Liver (tissue), 3 donors: ENCODE measurements around the gene CCDC66.

ENCODE experiments used
- CTCF ChIP-seq: fragments of 150-350 bp; IDR thresholded peaks from 2 replicates; pipeline ENCODE4 v1.5.1; 2017; ENCODE audit warnings: improper control_type of control experiment, low read depth, low read length; ENCODE audit not compliant: missing input control
- EGR1 ChIP-seq, 2 donors: IDR thresholded peaks; 2 replicates each; pipeline ENCODE4 v1.6.1; 2016 to 2018; ENCODE audit warnings: antibody characterized with exemption in 2 of 2, low read depth in 2 of 2
- GABPA ChIP-seq, 2 donors: IDR thresholded peaks in 1 of 2; conservative IDR thresholded peaks in 1 of 2; 2 replicates each; pipeline ENCODE4 v1.6.1; 2016; ENCODE audit warnings: antibody characterized with exemption in 2 of 2, mild to moderate bottlenecking in 1 of 2, moderate library complexity in 1 of 2
- JUND ChIP-seq, 2 donors: IDR thresholded peaks; 2 replicates each; pipeline ENCODE4 v1.6.1; 2016; ENCODE audit warnings: antibody characterized with exemption in 2 of 2
- MAX ChIP-seq: IDR thresholded peaks from 2 replicates; pipeline ENCODE4 v1.6.1; 2016; ENCODE audit warnings: antibody characterized with exemption
- RAD21 ChIP-seq, 2 donors: IDR thresholded peaks; 2 replicates each; pipeline ENCODE4 v1.6.1; 2016; ENCODE audit warnings: antibody characterized with exemption in 2 of 2, mild to moderate bottlenecking in 2 of 2
- RXRA ChIP-seq, 2 donors: IDR thresholded peaks; 2 replicates each; pipeline ENCODE4 v1.6.1; 2017 to 2018; ENCODE audit warnings: antibody characterized with exemption in 2 of 2, mild to moderate bottlenecking in 1 of 2
- SP1 ChIP-seq: IDR thresholded peaks from 2 replicates; pipeline ENCODE4 v1.6.1; 2018; ENCODE audit warnings: antibody characterized with exemption, mild to moderate bottlenecking
- TAF1 ChIP-seq: conservative IDR thresholded peaks from 2 replicates; pipeline ENCODE4 v1.6.1; 2016; ENCODE audit warnings: antibody characterized with exemption, mild to moderate bottlenecking
- TF ChIP-seq, protein P1 (sequence below): IDR thresholded peaks from 2 replicates; pipeline ENCODE4 v1.6.1; 2016; ENCODE audit warnings: antibody characterized with exemption, mild to moderate bottlenecking
- TF ChIP-seq, protein P2 (sequence below): IDR thresholded peaks from 2 replicates; pipeline ENCODE4 v1.6.1; 2016; ENCODE audit warnings: antibody characterized with exemption
- donor health status: healthy.
- donor health status: healthy.

DNA sequence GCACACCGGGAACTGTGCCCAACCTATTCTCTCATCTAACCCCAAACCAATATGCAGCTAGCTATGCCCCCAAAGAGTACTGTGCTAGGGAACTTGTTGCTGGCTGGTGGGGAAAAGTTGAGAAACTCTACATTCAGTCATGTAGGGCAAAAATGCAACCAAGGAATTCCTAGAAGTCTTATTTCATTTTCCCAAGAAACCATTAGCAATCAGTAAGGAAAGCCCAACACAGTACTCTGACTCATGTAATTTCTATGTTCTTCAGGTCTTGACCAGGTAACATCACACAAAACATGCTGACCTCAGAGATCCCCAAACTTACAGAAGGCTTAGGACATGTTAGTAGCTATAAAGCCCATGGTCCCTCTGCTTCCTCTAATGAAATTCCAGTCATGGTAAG, 74.0 kb downstream of the CCDC66 start:
- TF ChIP-seq MAX, result no peak
- no peak for TF ChIP-seq SP1
- TF ChIP-seq EGR1 (IDR thresholded peaks at IDR 0.05; ENCODE audit: low read depth in 2 of 2), result no peak
- no peak for TF ChIP-seq JUND (IDR thresholded peaks at IDR 0.05)
- no peak for TF ChIP-seq CTCF
- no peak for TF ChIP-seq TAF1
- TF ChIP-seq, protein P1, sequence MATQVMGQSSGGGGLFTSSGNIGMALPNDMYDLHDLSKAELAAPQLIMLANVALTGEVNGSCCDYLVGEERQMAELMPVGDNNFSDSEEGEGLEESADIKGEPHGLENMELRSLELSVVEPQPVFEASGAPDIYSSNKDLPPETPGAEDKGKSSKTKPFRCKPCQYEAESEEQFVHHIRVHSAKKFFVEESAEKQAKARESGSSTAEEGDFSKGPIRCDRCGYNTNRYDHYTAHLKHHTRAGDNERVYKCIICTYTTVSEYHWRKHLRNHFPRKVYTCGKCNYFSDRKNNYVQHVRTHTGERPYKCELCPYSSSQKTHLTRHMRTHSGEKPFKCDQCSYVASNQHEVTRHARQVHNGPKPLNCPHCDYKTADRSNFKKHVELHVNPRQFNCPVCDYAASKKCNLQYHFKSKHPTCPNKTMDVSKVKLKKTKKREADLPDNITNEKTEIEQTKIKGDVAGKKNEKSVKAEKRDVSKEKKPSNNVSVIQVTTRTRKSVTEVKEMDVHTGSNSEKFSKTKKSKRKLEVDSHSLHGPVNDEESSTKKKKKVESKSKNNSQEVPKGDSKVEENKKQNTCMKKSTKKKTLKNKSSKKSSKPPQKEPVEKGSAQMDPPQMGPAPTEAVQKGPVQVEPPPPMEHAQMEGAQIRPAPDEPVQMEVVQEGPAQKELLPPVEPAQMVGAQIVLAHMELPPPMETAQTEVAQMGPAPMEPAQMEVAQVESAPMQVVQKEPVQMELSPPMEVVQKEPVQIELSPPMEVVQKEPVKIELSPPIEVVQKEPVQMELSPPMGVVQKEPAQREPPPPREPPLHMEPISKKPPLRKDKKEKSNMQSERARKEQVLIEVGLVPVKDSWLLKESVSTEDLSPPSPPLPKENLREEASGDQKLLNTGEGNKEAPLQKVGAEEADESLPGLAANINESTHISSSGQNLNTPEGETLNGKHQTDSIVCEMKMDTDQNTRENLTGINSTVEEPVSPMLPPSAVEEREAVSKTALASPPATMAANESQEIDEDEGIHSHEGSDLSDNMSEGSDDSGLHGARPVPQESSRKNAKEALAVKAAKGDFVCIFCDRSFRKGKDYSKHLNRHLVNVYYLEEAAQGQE, result no peak
- TF ChIP-seq GABPA (IDR thresholded peaks at IDR 0.05 in 1 of 2, conservative IDR thresholded peaks at IDR 0.05 in 1 of 2), result no peak
- TF ChIP-seq RAD21 (IDR thresholded peaks at IDR 0.05), result no peak
- TF ChIP-seq, protein P2, sequence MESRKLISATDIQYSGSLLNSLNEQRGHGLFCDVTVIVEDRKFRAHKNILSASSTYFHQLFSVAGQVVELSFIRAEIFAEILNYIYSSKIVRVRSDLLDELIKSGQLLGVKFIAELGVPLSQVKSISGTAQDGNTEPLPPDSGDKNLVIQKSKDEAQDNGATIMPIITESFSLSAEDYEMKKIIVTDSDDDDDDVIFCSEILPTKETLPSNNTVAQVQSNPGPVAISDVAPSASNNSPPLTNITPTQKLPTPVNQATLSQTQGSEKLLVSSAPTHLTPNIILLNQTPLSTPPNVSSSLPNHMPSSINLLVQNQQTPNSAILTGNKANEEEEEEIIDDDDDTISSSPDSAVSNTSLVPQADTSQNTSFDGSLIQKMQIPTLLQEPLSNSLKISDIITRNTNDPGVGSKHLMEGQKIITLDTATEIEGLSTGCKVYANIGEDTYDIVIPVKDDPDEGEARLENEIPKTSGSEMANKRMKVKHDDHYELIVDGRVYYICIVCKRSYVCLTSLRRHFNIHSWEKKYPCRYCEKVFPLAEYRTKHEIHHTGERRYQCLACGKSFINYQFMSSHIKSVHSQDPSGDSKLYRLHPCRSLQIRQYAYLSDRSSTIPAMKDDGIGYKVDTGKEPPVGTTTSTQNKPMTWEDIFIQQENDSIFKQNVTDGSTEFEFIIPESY, result no peak
- no peak for TF ChIP-seq RXRA (IDR thresholded peaks at IDR 0.05)
